ENCODE measurements around the gene EDA.
"Not testable (repeated sequence)": the region's sequence is repeated elsewhere in the genome, so short reads cannot be mapped to it uniquely, and the experiment has no call there.

EDA gene

GRCh38 chrX:69959712-69960111 lies 343.8 kb downstream of the EDA start:
- DNase-seq (ENCODE audit: low spot score): no peak

GRCh38 chrX:69961365-69962072 lies 345.6 kb downstream of the EDA start:
- no peak for DNase-seq (ENCODE audit: low spot score)

- no peak for DNase-seq (ENCODE audit: low spot score)
Observed at GRCh38 chrX:69968950-69969349, 353.0 kb downstream of the EDA start.

- DNase-seq (ENCODE audit: low spot score): no peak
Observed at GRCh38 chrX:69969460-69969859, 353.5 kb downstream of the EDA start.

- no peak for DNase-seq (ENCODE audit: low spot score)
Observed at GRCh38 chrX:69987691-69988090, 371.8 kb downstream of the EDA start.

- DNase-seq (ENCODE audit: low spot score): no peak
Observed at GRCh38 chrX:69988955-69989394, 373.1 kb downstream of the EDA start.

- no peak for DNase-seq (ENCODE audit: low spot score)
Observed at GRCh38 chrX:69991685-69992084, 375.8 kb downstream of the EDA start.

- DNase-seq (ENCODE audit: low spot score): no peak
Observed at GRCh38 chrX:69993494-69993893, 377.6 kb downstream of the EDA start.

- DNase-seq (ENCODE audit: low spot score): no peak
Observed at GRCh38 chrX:69995362-69996112, 379.6 kb downstream of the EDA start.

- DNase-seq (ENCODE audit: low spot score): no peak
Observed at GRCh38 chrX:69996113-69996468, 380.2 kb downstream of the EDA start.

GRCh38 chrX:69998299-69998698 lies 382.4 kb downstream of the EDA start:
- not testable (repeated sequence) for DNase-seq (ENCODE audit: low spot score)

GRCh38 chrX:70001269-70001668 lies 385.4 kb downstream of the EDA start:
- no peak for DNase-seq (ENCODE audit: low spot score)

- no peak for DNase-seq (ENCODE audit: low spot score)
Observed at GRCh38 chrX:70001708-70002341, 385.9 kb downstream of the EDA start.

GRCh38 chrX:70007946-70008345 lies 392.0 kb downstream of the EDA start:
- DNase-seq (ENCODE audit: low spot score): no peak

- DNase-seq (ENCODE audit: low spot score): no peak
Observed at GRCh38 chrX:70009049-70009448, 393.1 kb downstream of the EDA start.

GRCh38 chrX:70009970-70010369 lies 394.1 kb downstream of the EDA start:
- no peak for DNase-seq (ENCODE audit: low spot score)

- no peak for DNase-seq (ENCODE audit: low spot score)
Observed at GRCh38 chrX:70012756-70013155, 396.8 kb downstream of the EDA start.

GRCh38 chrX:70013466-70014381 lies 397.8 kb downstream of the EDA start:
- DNase-seq (ENCODE audit: low spot score): no peak

- no peak for DNase-seq (ENCODE audit: low spot score)
Observed at GRCh38 chrX:70016513-70016912, 400.6 kb downstream of the EDA start.

- no peak for DNase-seq (ENCODE audit: low spot score)
Observed at GRCh38 chrX:70022616-70023015, 406.7 kb downstream of the EDA start.

- no peak for DNase-seq (ENCODE audit: low spot score)
Observed at GRCh38 chrX:70025464-70025863, 409.6 kb downstream of the EDA start.
